ENCODE measurements around the gene NTS. TPM values are rescaled to one million over a fixed set of nuclear protein-coding genes. Genes with fewer than 3 reads are reported as not detected.
A peak's percentile ranks its signal among the peaks of the same experiment; 100 is the strongest.

NTS gene
- total RNA-seq, 1 donor from 2014 or later = 1.5 TPM

DNA sequence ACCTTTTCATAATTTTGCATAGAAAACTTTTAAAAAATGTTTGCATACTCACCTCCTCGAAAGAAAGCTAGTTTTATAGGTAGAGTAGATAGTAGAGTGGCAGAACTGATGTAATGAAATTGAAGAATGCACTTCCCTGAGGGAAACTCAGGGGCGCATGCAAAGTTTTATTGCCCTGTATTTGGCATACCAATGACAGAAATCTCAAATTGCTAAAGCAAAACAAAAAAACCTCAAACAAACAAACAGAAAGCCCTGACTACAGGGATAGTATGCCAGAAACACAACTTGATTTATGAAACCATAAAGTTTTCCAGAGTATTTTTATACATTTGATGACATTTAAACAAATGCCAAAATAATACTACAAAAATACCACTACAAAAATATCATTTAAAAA is 39.7 kb upstream of the NTS start:
- H2AFZ ChIP-seq (ENCODE audit: low read depth, low read length) = no peak overlapping the region
- FAIRE-seq (no peak), DNase-seq (ENCODE audit: low read depth) (no peak)
- no peaks in the 10 kb centered on the region for H4K20me1 ChIP-seq (ENCODE audit: insufficient read depth, low read length)
- H3K79me2 ChIP-seq (ENCODE audit: insufficient read depth, low read length) = peaks cover 19% of the 10 kb centered on the region
- peak overlapping the region; percentile 57 for H3K4me3 Mint-ChIP-seq (ENCODE audit: unreplicated experiment)
- H3K4me1 ChIP-seq (ENCODE audit: insufficient read depth, low read length) = peaks cover 17% of the 10 kb centered on the region
- no peak overlapping the region for H3K9ac ChIP-seq (ENCODE audit: low read length)
- H3K9me3 Mint-ChIP-seq (ENCODE audit: unreplicated experiment) = no peaks in the 10 kb centered on the region
- no peaks in the 10 kb centered on the region for H3K36me3 ChIP-seq (ENCODE audit: insufficient read depth, low read length)
- no peak for TF ChIP-seq EZH2 (IDR thresholded peaks at IDR 0.05; ENCODE audit: insufficient read depth, low read length)
- peaks cover 22% of the 10 kb centered on the region for H3K4me1 Mint-ChIP-seq (ENCODE audit: low read depth, unreplicated experiment)
- no peaks in the 10 kb centered on the region for H3K9me3 ChIP-seq (ENCODE audit: insufficient read depth, low read depth, low read length)
- no peak overlapping the region for H3K27ac Mint-ChIP-seq (ENCODE audit: unreplicated experiment)
- no peaks in the 10 kb centered on the region for H3K27me3 ChIP-seq (ENCODE audit: insufficient read depth, low read length)
- H3K27ac ChIP-seq (ENCODE audit: low read depth, low read length) = no peak overlapping the region
- H3K4me3 ChIP-seq (ENCODE audit: insufficient read depth, low read depth, low read length) = peak overlapping the region; percentile 72
- H3K4me2 ChIP-seq (ENCODE audit: low read length) = peak overlapping the region; percentile 84
- H3K27me3 Mint-ChIP-seq (ENCODE audit: low read depth, unreplicated experiment) = no peaks in the 10 kb centered on the region
- H3K36me3 Mint-ChIP-seq (ENCODE audit: low read depth, unreplicated experiment) = no peaks in the 10 kb centered on the region

- no peaks in the 10 kb centered on the region for H4K20me1 ChIP-seq (ENCODE audit: insufficient read depth, low read length)
- peak overlapping the region; percentile 84 for H3K4me2 ChIP-seq (ENCODE audit: low read length)
- peaks cover 9% of the 10 kb centered on the region for H3K4me1 ChIP-seq (ENCODE audit: insufficient read depth, low read length)
- H3K36me3 ChIP-seq (ENCODE audit: insufficient read depth, low read length) = no peaks in the 10 kb centered on the region
- peak overlapping the region; percentile 77 for H3K27ac ChIP-seq (ENCODE audit: low read depth, low read length)
- no peaks in the 10 kb centered on the region for H3K36me3 Mint-ChIP-seq (ENCODE audit: low read depth, unreplicated experiment)
- H2AFZ ChIP-seq (ENCODE audit: low read depth, low read length) = peak overlapping the region; percentile 59
- H3K27ac Mint-ChIP-seq (ENCODE audit: unreplicated experiment) = no peak overlapping the region
- TF ChIP-seq CTCF (IDR thresholded peaks at IDR 0.05; ENCODE audit: insufficient read depth, low read depth, low read length) (no peak), EZH2 (IDR thresholded peaks at IDR 0.05; ENCODE audit: insufficient read depth, low read length) (no peak)
- H3K27me3 ChIP-seq (ENCODE audit: insufficient read depth, low read length) = no peaks in the 10 kb centered on the region
- H3K9ac ChIP-seq (ENCODE audit: low read length) = peak overlapping the region; percentile 85
- peak overlapping the region; percentile 72 for H3K4me3 ChIP-seq (ENCODE audit: insufficient read depth, low read depth, low read length)
- peak overlapping the region; percentile 75 for H3K4me3 Mint-ChIP-seq (ENCODE audit: unreplicated experiment)
- no peaks in the 10 kb centered on the region for H3K9me3 ChIP-seq (ENCODE audit: insufficient read depth, low read depth, low read length)
- no peaks in the 10 kb centered on the region for H3K27me3 Mint-ChIP-seq (ENCODE audit: low read depth, unreplicated experiment)
- H3K4me1 Mint-ChIP-seq (ENCODE audit: low read depth, unreplicated experiment) = peaks cover 16% of the 10 kb centered on the region
- H3K79me2 ChIP-seq (ENCODE audit: insufficient read depth, low read length) = peaks cover 19% of the 10 kb centered on the region
- FAIRE-seq = peak; percentile 29
- H3K9me3 Mint-ChIP-seq (ENCODE audit: unreplicated experiment) = no peaks in the 10 kb centered on the region
- peak; percentile 43 for DNase-seq (ENCODE audit: low read depth)
Measured at GRCh38 chr12:85835426-85836196, 38.5 kb upstream of the NTS start.

GRCh38 chr12:85836197-85837090 is 37.7 kb upstream of the NTS start, which contains the start of gene RASSF9:
Gene RASSF9, minus strand, starts transcription at chr12:85836409. Its CDS starts 208 bp downstream, at chr12:85836201.
- DNase-seq (ENCODE audit: low read depth) (peak; percentile 94), FAIRE-seq (peak; percentile 41)
- Mint-ChIP-seq H3K4me3 (ENCODE audit: unreplicated experiment) (peak within 1 kb of the TSS; percentile 75), H3K4me1 (ENCODE audit: low read depth, unreplicated experiment) (peaks cover 10% of the 10 kb centered on the region), H3K27ac (ENCODE audit: unreplicated experiment) (peak within 1 kb of the TSS; percentile 75), H3K9me3 (ENCODE audit: unreplicated experiment) (no peaks in the 10 kb centered on the region), H3K27me3 (ENCODE audit: low read depth, unreplicated experiment) (no peaks in the 10 kb centered on the region), H3K36me3 (ENCODE audit: low read depth, unreplicated experiment) (no peaks in the 10 kb centered on the region)
- H3K27me3 ChIP-seq (ENCODE audit: insufficient read depth, low read length) = no peaks in the 10 kb centered on the region
- peak within 1 kb of the TSS; percentile 72 for H3K4me3 ChIP-seq (ENCODE audit: insufficient read depth, low read depth, low read length)
- H3K79me2 ChIP-seq (ENCODE audit: insufficient read depth, low read length) = peaks cover 19% of the 10 kb centered on the region
- peak within 1 kb of the TSS; percentile 85 for H3K9ac ChIP-seq (ENCODE audit: low read length)
- H4K20me1 ChIP-seq (ENCODE audit: insufficient read depth, low read length) = no peaks in the 10 kb centered on the region
- H3K27ac ChIP-seq (ENCODE audit: low read depth, low read length) = peak within 1 kb of the TSS; percentile 77
- H2AFZ ChIP-seq (ENCODE audit: low read depth, low read length) = peak within 1 kb of the TSS; percentile 59
- H3K4me1 ChIP-seq (ENCODE audit: insufficient read depth, low read length) = peaks cover 9% of the 10 kb centered on the region
- H3K36me3 ChIP-seq (ENCODE audit: insufficient read depth, low read length) = no peaks in the 10 kb centered on the region
- peak within 1 kb of the TSS; percentile 84 for H3K4me2 ChIP-seq (ENCODE audit: low read length)
- TF ChIP-seq CTCF (IDR thresholded peaks at IDR 0.05; ENCODE audit: insufficient read depth, low read depth, low read length) = no peak
- no peak for TF ChIP-seq EZH2 (IDR thresholded peaks at IDR 0.05; ENCODE audit: insufficient read depth, low read length)
- H3K9me3 ChIP-seq (ENCODE audit: insufficient read depth, low read depth, low read length) = no peaks in the 10 kb centered on the region

Measured in astrocyte (in vitro differentiated cells and primary cell).